A549 (cell line): ENCODE data around the gene ADAT2. TPM values are rescaled to one million over a fixed set of nuclear protein-coding genes. Genes with fewer than 3 reads are reported as not detected.

ENCODE experiments used
- ATAC-seq, 2 experiments: fragments of 200-7000 bp in 1 of 2; fragments of >200 bp in 1 of 2; cut with Nextera tagmentation in 1 of 2; cut with Tn5 transposase in 1 of 2; 3 replicates each; pipeline versions ENCODE4 v1.8.0 to v1.9.1; 2018 to 2020; ENCODE audit warnings: mild to moderate bottlenecking in 1 of 2, moderate library complexity in 1 of 2
- CTCF ChIA-PET: fragments of 300-600 bp; sonication (Branson Sonifier 250); formaldehyde crosslinking; extraction: SDS; loops from one replicate; lab custom pipeline; 2021; ENCODE audit warnings: antibody characterized with exemption, inconsistent platforms; lab: Yijun Ruan, JAX
- POLR2A ChIA-PET: fragments of 350-600 bp; formaldehyde crosslinking; extraction: SDS; loops from one replicate; lab custom pipeline; 2021; ENCODE audit warnings: antibody characterized with exemption, inconsistent platforms; lab: Yijun Ruan, JAX
- DNase-seq, 2 experiments: peaks; one replicate each; pipeline versions ENCODE4 v3.0.0 to v3.0.0-alpha.2; 2011 to 2016; ENCODE audit warnings: low read depth in 1 of 2, low spot score in 1 of 2
- FAIRE-seq: peaks from 2 replicates; lab custom pipeline; 2011; peaks lifted over from hg19 to GRCh38; lab: Jason Lieb, UNC
- H3K27ac ChIP-seq, 2 experiments: fragments of >200 bp; sonication (Bioruptor Twin); formaldehyde crosslinking; 3 replicates each; pipeline ENCODE4 v1.5.1; 2016 to 2017
- H3K4me1 ChIP-seq: fragments of >200 bp; sonication (Bioruptor Twin); formaldehyde crosslinking; 3 replicates; pipeline ENCODE4 v1.6.1; 2016
- H3K4me2 ChIP-seq: fragments of >200 bp; sonication (Bioruptor Twin); formaldehyde crosslinking; 3 replicates; pipeline ENCODE4 v1.6.1; 2016
- H3K4me3 ChIP-seq: fragments of >200 bp; sonication (Bioruptor Twin); formaldehyde crosslinking; 3 replicates; pipeline ENCODE4 v1.5.1; 2016
- H3K9me3 ChIP-seq: fragments of >200 bp; sonication (Bioruptor Twin); formaldehyde crosslinking; 3 replicates; pipeline ENCODE4 v1.6.1; 2016
- ATOH8 ChIP-seq: fragments of 250-450 bp; sonication (Bioruptor Pico); IDR thresholded peaks from 2 replicates; pipeline ENCODE4 v1.5.0; 2020; ENCODE audit warnings: low read depth, mild to moderate bottlenecking, moderate library complexity
- CBX8 ChIP-seq: fragments of 200-600 bp; sonication (generic); IDR thresholded peaks from 2 replicates; pipeline ENCODE4 v1.6.1; 2016
- CHD2 ChIP-seq: fragments of 150-350 bp; IDR thresholded peaks from 2 replicates; pipeline ENCODE4 v1.6.1; 2014; ENCODE audit warnings: low read length; ENCODE audit not compliant: partially characterized antibody
- CHD4 ChIP-seq: fragments of 200-600 bp; sonication (generic); IDR thresholded peaks from 2 replicates; pipeline ENCODE4 v1.6.1; 2016; ENCODE audit warnings: antibody characterized with exemption, mild to moderate bottlenecking, borderline replicate concordance
- EHF ChIP-seq: fragments of 250-450 bp; sonication (Bioruptor Pico); IDR thresholded peaks from 2 replicates; pipeline ENCODE4 v1.5.0; 2020; ENCODE audit warnings: mild to moderate bottlenecking
- FOSB ChIP-seq: fragments of 250-450 bp; sonication (Bioruptor Pico); IDR thresholded peaks from 2 replicates; pipeline ENCODE4 v1.5.0; 2020; ENCODE audit warnings: mild to moderate bottlenecking, moderate library complexity
- GATA3 ChIP-seq: IDR thresholded peaks from 2 replicates; pipeline ENCODE4 v1.6.1; 2012; ENCODE audit warnings: borderline replicate concordance
- HOXB13 ChIP-seq: fragments of 250-450 bp; sonication (Bioruptor Pico); IDR thresholded peaks from 2 replicates; pipeline ENCODE4 v1.5.0; 2020; ENCODE audit warnings: low read depth, mild to moderate bottlenecking, moderate library complexity
- KDM5A ChIP-seq: fragments of 200-600 bp; sonication (generic); IDR thresholded peaks from 2 replicates; pipeline ENCODE4 v1.6.1; 2016; ENCODE audit warnings: antibody characterized with exemption, mild to moderate bottlenecking
- MAFK ChIP-seq: fragments of 450-650 bp; IDR thresholded peaks from 2 replicates; pipeline ENCODE4 v1.6.1; 2014; ENCODE audit not compliant: partially characterized antibody
- NPAS2 ChIP-seq: fragments of 250-450 bp; sonication (Bioruptor Pico); IDR thresholded peaks from 2 replicates; pipeline ENCODE4 v1.8.0; 2022; ENCODE audit warnings: mild to moderate bottlenecking, moderate library complexity, borderline replicate concordance
- PHF8 ChIP-seq: fragments of 200-600 bp; sonication (generic); IDR thresholded peaks from 2 replicates; pipeline ENCODE4 v1.6.1; 2016; ENCODE audit warnings: low read depth, mild to moderate bottlenecking, antibody characterized with exemption, moderate library complexity, borderline replicate concordance
- RAD21 ChIP-seq, 2 experiments: fragments of >200 bp in 1 of 2; sonication (Bioruptor Twin) in 1 of 2; formaldehyde crosslinking in 1 of 2; IDR thresholded peaks in 1 of 2; conservative IDR thresholded peaks in 1 of 2; 2 replicates in 1 of 2; 3 replicates in 1 of 2; pipeline ENCODE4 v1.6.1; 2012 to 2018; ENCODE audit warnings: inconsistent platforms in 1 of 2
- RARB ChIP-seq: fragments of 250-450 bp; sonication (Bioruptor Pico); IDR thresholded peaks from 2 replicates; pipeline ENCODE4 v1.8.0; 2021; ENCODE audit warnings: mild to moderate bottlenecking, moderate library complexity
- RCOR1 ChIP-seq: fragments of 150-350 bp; IDR thresholded peaks from 2 replicates; pipeline ENCODE4 v1.6.1; 2014; ENCODE audit warnings: antibody characterized with exemption, low read length, low read depth
- ZC3H11A ChIP-seq: fragments of 450-650 bp; IDR thresholded peaks from 2 replicates; pipeline ENCODE4 v1.6.1; 2014; ENCODE audit warnings: antibody characterized with exemption, mild to moderate bottlenecking
- ZSCAN20 ChIP-seq: fragments of 250-450 bp; sonication (Bioruptor Pico); IDR thresholded peaks from 2 replicates; pipeline ENCODE4 v1.8.0; 2022; ENCODE audit warnings: mild to moderate bottlenecking, moderate library complexity
- WGBS: methylation state at CpG from one replicate; pipeline ENCODE4 v1.1.6; 2017; ENCODE audit errors: missing lambda C conversion rate; 5-methylcytosine and 5-hydroxymethylcytosine counted together
- polyA plus RNA-seq, 4 experiments: library from polyadenylated mRNA; depleted of rRNA in 3 of 4; stranded (reverse); fragments of >200 nt; fragmentation: RNase III in 1 of 4; extraction: RNeasy Plus Mini Kit Qiagen cat#74134 plus additional on column Dnase treatment in 1 of 4; gene quantifications; 2 replicates in 3 of 4; 3 replicates in 1 of 4; pipeline ENCODE4 v1.2.3, GENCODE V29; 2011 to 2017
- TF ChIP-seq, protein P1 (sequence below): IDR thresholded peaks from 2 replicates; pipeline ENCODE4 v1.6.1; 2012
- TF ChIP-seq, protein P2 (sequence below): fragments of 250-450 bp; sonication (Bioruptor Pico); IDR thresholded peaks from 2 replicates; pipeline ENCODE4 v1.5.0; 2021; ENCODE audit warnings: mild to moderate bottlenecking, moderate library complexity, borderline replicate concordance

ADAT2 gene
- polyA plus RNA-seq, 2 of the 4 experiments (the other 2 are of a cell fraction), result 7.1 to 8.0 TPM

DNA sequence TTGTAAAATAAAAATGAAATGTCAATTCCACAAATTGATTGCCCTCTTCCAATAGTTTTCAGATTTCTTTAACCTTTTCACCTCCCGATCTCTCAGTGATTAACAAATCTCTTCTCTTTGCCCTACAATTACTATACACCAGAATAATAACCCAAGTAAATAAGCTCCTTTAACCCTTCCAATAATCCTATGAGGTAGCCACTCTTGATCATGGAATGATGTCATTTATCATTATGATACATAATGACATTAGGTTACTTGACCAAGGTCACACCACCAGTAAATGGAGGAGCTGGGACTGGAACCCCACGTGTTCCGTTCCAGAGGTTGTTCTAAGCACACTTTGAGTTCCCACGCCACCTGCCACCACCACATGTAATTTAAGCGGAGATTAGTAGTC, 54.8 kb downstream of the ADAT2 start:
- H3K27ac ChIP-seq, result no peak overlapping the region
- POLR2A ChIA-PET, result no interaction called here
- H3K4me1 ChIP-seq, result peaks cover 21% of the 10 kb centered on the region
- CTCF ChIA-PET, result no interaction called here
- TF ChIP-seq RAD21 (conservative IDR thresholded peaks at IDR 0.05 in 1 of 2, IDR thresholded peaks at IDR 0.05 in 1 of 2) (no peak), HOXB13 (no peak), FOSB (no peak), ZC3H11A (no peak), EHF (CRISPR knock-in tag) (no peak)
- TF ChIP-seq, protein P1, sequence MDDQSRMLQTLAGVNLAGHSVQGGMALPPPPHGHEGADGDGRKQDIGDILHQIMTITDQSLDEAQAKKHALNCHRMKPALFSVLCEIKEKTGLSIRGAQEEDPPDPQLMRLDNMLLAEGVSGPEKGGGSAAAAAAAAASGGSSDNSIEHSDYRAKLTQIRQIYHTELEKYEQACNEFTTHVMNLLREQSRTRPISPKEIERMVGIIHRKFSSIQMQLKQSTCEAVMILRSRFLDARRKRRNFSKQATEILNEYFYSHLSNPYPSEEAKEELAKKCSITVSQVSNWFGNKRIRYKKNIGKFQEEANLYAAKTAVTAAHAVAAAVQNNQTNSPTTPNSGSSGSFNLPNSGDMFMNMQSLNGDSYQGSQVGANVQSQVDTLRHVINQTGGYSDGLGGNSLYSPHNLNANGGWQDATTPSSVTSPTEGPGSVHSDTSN, result no peak
- no peak for ATAC-seq
- no peaks in the 10 kb centered on the region for H3K9me3 ChIP-seq
- no peak overlapping the region for H3K4me2 ChIP-seq
- no peak overlapping the region for H3K4me3 ChIP-seq
- WGBS, result 92% methylated on average over 5 of the region's 5 CpGs
- FAIRE-seq, result no peak
- DNase-seq, result no peak

GRCh38 chr6:143394389-143394788, 56.1 kb downstream of the ADAT2 start:
- FAIRE-seq, result no peak
- WGBS, result 60% methylated on average over 4 of the region's 4 CpGs
- no peak overlapping the region for H3K4me2 ChIP-seq
- H3K9me3 ChIP-seq, result no peaks in the 10 kb centered on the region
- no peak for TF ChIP-seq CHD4
- TF ChIP-seq GATA3, result no peak
- TF ChIP-seq CHD2, result no peak
- no peak for TF ChIP-seq KDM5A
- TF ChIP-seq ATOH8 (CRISPR knock-in tag), result no peak
- TF ChIP-seq RAD21 (conservative IDR thresholded peaks at IDR 0.05 in 1 of 2, IDR thresholded peaks at IDR 0.05 in 1 of 2), result no peak
- TF ChIP-seq CBX8, result no peak
- TF ChIP-seq PHF8, result no peak
- TF ChIP-seq, protein P2, sequence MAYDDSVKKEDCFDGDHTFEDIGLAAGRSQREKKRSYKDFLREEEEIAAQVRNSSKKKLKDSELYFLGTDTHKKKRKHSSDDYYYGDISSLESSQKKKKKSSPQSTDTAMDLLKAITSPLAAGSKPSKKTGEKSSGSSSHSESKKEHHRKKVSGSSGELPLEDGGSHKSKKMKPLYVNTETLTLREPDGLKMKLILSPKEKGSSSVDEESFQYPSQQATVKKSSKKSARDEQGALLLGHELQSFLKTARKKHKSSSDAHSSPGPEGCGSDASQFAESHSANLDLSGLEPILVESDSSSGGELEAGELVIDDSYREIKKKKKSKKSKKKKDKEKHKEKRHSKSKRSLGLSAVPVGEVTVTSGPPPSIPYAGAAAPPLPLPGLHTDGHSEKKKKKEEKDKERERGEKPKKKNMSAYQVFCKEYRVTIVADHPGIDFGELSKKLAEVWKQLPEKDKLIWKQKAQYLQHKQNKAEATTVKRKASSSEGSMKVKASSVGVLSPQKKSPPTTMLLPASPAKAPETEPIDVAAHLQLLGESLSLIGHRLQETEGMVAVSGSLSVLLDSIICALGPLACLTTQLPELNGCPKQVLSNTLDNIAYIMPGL (CRISPR knock-in tag), result no peak
- no peak for TF ChIP-seq MAFK
- no peak for TF ChIP-seq RCOR1
- no peak for TF ChIP-seq ZSCAN20 (CRISPR knock-in tag)
- TF ChIP-seq RARB (CRISPR knock-in tag), result no peak
- no peak for TF ChIP-seq NPAS2
- DNase-seq, result no peak
- no peak overlapping the region for H3K27ac ChIP-seq
- CTCF ChIA-PET, result no interaction called here
- ATAC-seq, result no peak
- POLR2A ChIA-PET, result no interaction called here
- H3K4me3 ChIP-seq, result no peak overlapping the region
- peaks cover 17% of the 10 kb centered on the region for H3K4me1 ChIP-seq

DNA sequence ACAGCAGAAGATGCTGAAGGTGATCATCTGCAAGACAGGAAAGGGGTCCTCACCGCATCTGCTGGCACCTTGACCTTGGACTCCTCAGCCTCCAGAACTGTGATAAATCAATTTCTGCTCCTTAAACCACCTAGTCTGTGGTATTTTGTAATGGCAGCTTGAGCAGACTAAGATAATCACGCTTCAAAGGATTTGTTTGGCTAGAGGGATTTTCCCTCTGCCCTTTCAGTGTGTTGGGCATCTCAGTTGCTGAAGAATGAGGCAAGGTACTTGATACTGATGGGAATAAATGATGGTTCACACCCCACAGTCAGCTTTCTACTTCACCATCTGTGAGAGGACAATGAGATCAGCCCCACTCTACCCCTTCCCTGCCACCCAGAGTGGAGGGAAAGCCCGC, 60.2 kb downstream of the ADAT2 start:
- TF ChIP-seq, protein P2 (CRISPR knock-in tag), result no peak
- CTCF ChIA-PET, result no interaction called here
- 71% methylated on average over 3 of the region's 3 CpGs for WGBS
- DNase-seq, result no peak
- Histone ChIP-seq H3K9me3 (no peaks in the 10 kb centered on the region), H3K4me1 (no peaks in the 10 kb centered on the region), H3K4me3 (no peak overlapping the region), H3K27ac (no peak overlapping the region), H3K4me2 (no peak overlapping the region)
- POLR2A ChIA-PET, result no interaction called here
- no peak for ATAC-seq
- no peak for FAIRE-seq
